Brain pericyte (primary cell): ENCODE data around the gene RPL5.

Source experiments
- DNase-seq: peaks from one replicate; pipeline ENCODE4 v3.0.0-alpha.2; 2012; ENCODE audit warnings: low read depth, low spot score

The RPL5 gene

DNA sequence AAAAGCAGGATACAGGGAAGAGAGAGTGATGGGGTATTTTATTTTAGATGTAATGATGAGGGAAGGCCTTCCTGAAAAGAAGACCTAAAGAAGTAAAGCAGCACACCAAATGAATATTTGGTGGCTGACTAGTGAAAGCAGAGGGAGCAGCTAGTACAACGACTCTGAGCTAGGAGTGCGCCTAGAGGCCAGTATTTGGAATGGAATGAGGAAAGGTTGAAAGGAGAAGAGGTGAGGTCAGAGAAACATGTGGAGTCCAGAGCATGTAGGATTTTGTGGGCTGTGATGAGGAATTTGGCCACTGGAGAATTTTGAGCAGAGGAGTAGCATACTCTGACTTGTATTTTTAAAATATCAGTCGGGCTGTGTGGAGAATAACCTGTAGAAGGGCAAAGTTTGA is 11.8 kb upstream of the RPL5 start:
- no peak for DNase-seq

DNA sequence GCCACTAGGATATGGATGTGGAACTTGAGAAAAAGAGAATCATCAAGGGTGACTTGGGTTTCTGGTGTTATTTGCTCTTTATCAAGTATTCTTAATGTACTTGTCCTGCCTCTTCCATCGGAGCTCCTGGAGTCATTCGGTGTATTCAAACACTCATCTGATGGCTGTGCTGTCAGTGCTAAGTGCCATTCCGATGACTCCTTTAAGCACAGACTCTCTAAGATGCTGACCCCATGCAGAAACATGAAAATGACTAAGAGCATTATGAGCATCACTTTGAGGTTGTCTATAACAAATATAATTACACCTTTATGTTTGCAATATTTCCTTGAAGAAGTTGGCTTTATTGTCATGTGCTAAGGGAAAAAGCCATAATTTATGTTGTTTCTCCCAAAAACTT is 11.3 kb upstream of the RPL5 start:
- DNase-seq, result no peak

- no peak for DNase-seq
Measured at GRCh38 chr1:92822879-92823278, 9.0 kb upstream of the RPL5 start.

- DNase-seq, result no peak
Measured at GRCh38 chr1:92826792-92827191, 5.0 kb upstream of the RPL5 start.

DNA sequence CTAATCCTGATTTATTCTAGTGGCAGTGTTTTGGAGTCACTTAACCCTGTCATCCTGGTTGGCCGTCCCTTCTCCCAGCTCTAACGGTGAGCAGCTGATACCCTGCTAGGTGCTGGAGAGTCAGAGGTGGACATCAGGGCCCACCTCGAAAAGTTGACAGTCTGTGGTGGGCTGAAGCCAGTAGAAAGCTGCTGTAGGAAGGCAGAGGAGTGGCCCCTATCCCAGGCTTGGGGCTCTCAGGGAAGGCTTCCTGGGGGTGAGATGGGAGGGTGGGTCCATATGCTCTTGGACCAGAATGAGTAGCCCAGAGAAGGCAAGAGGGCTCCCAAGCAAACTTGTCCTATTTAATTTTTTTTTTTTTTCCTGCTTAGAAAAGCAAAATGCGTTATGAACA is 475 bp upstream of the RPL5 start:
- DNase-seq, result no peak

DNA sequence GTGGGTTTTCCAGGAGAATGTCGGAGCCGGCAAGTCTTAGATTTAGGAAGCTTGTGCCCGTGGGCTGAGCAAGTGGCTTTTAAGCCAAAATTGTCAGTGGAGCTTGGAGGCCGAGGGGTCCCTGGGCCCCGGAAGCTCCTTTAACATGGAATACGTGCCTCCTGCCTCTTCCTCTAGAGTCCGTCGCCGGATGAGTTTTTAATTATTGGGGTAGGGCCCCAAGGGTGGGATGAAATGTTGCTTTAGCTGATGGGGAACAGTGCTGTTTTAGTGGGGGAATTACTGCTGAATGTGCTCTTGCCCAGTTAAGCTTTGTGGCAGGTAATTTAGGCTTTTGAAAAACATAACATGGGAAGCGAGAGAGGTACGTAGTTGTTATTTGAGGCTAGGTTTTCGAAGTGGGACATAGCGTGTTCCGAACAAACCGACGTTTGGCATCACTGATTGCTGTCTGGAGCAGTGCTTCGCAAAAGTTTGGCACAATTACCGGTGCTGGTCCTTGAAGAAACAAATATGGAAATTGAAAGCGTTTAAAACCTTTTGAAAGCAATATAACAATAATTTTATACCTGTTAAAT is 786 bp downstream of the RPL5 start:
- no peak for DNase-seq

- DNase-seq, result no peak
Measured at GRCh38 chr1:92833840-92834239, 2.0 kb downstream of the RPL5 start.

DNA sequence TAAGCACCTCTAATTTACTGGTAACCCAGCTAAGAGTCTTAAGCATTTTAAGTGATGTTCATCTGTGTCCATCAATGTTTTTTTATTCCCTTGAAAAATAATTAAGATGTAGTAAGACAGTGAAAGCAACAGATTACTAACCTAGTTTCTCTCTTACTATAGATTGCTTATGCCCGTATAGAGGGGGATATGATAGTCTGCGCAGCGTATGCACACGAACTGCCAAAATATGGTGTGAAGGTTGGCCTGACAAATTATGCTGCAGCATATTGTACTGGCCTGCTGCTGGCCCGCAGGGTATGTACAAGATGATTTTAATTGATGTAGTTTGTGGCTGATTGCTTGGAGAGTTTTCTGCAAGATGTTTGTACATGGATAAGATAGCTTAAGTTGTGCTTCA is 2.8 kb downstream of the RPL5 start:
- no peak for DNase-seq

DNA sequence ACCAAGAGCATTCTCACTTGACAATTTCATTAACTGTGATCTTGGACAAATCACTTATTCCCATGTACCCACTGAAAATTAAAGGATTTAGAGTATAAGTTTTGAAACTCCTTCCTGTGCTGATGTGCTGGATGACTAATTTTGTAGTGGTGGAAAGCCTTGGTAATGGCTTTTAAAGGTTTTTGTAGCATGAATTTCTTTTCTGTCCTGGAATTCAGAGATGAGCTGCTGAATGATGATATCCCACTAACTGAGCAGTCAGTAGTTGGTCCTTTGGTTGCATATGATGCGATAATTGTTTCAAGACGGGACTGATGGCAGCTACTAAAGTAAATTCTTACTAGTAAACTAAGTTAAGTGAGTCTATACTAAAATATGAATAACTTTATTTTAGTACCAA is 5.2 kb downstream of the RPL5 start:
- no peak for DNase-seq

- no peak for DNase-seq
Measured at GRCh38 chr1:92838519-92838918, 6.7 kb downstream of the RPL5 start.

DNA sequence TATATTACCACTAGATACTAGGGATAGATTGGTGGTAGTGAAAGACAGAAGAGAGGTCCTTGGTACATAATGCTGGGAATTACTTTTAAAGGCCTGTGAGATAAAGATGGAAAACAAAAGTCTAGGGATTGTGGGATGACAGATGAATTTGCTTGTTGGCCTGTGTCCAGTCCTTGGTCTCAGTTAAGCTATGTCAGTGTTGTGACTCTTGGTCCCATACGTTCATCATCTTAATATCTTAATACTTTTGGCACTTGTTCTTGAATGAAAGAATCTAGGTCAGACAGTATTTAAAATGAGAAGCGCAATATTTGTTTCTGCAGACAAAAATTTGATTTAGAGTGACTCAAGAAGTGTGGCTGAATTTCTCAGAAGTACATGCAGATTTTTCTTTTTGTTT is 7.6 kb downstream of the RPL5 start:
- DNase-seq, result no peak

GRCh38 chr1:92840600-92840999 is 8.8 kb downstream of the RPL5 start:
- no peak for DNase-seq

- no peak for DNase-seq
Measured at GRCh38 chr1:92842082-92843045, 10.5 kb downstream of the RPL5 start.

- DNase-seq, result no peak
Measured at GRCh38 chr1:92843046-92843423, 11.2 kb downstream of the RPL5 start.

- no peak for DNase-seq
Measured at GRCh38 chr1:92843429-92844352, 11.9 kb downstream of the RPL5 start.

DNA sequence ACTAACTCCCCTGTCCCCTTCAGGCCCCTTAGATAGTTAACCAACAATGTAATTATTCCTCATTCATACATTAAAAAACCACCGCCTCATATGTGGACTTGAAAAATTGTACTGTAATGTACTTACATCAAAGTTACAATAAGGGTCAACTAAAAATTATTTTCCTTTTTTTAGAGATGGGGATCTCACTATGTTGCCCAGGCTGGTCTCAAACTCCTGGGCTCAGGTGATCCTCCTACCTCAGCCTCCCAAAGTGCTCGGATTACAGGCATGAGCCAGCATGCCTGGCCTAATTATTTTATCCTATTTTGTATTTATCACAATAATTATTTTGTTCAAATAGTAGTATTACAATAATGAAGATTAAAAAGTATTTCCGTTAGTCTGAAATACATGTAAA is 12.6 kb downstream of the RPL5 start:
- DNase-seq, result no peak

- no peak for DNase-seq
Measured at GRCh38 chr1:92845908-92846307, 14.1 kb downstream of the RPL5 start.

DNA sequence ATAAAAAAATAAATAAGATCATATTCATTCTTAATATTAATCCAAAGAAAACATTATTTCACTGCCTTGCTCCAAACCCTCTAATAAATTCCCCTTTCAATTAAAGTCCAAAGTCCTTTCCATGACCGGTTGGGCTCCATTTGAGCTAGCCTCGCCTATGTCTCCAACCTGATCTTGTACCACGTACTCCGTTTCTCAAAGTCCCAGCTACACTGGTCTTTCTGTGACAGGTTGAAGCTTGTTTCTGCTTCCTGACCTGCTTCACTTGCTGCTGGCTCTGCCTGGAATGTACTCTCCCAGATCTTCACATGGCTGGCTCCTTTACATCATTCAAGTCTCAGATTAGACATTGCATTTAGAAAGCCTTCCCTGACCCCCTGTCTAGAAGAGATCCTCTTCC is 16.4 kb downstream of the RPL5 start:
- DNase-seq, result no peak

DNA sequence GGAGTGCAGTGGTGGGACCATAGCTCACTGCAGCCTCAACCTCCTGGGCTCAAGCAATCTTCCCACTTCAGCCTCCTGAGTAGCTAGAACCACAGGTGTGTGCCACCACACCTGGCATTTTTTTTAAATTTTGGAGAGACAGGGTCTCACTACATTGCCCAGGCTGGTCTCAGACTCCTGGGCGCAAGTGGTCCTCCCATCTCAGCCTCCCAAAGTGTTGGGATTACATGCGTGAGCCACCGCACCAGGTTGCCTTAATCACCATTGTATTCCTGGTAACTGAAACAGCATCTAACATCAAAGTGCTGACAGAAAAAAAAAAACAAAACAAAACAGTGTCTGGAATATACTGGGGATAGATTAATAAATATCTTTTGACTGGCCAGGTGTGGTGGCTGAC is 18.2 kb downstream of the RPL5 start:
- no peak for DNase-seq

DNA sequence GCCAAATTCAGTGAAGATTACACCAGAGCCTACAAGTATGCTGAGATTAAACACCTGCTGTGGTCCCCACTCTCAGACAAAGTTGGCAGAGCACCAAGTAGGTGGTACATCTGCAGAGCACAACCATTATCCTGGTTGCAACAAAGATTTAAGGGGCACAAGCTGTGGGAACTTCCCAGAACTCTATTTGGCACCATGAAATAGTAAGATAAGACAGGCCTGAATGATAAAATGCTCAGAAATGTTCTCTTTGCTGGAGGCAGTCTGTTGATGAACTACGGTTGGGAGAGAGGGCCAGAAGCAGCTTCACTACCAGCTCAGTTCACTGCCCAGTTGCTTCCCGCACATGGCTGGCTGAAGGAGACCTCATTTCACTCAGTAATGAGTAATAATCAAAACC is 19.9 kb downstream of the RPL5 start:
- no peak for DNase-seq

DNA sequence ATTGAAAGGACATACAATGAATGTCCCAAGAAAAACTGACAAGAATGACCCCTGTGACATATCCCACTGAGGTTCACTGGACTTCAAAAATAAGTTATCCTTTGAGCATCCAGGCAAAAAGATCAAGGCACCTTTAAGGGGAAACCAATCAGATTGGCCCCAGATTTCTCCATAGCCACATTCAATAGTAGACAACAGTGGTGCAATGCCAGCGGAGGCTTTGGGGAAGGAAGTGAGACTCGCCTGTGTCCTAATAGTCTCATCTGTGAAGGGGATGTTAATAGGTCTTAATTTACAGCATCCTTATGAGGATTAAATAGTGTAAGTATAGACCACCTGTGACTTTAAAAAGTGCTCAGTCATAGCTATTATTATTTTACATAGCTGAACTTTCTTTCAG is 21.5 kb downstream of the RPL5 start:
- no peak for DNase-seq

GRCh38 chr1:92854101-92854785 is 22.4 kb downstream of the RPL5 start:
- no peak for DNase-seq
